Transverse colon (tissue), 4 donors: Measurements from ENCODE around the gene SSBP2.

Experiments used
- CTCF ChIP-seq, 5 experiments: fragments of 200-600 bp in 3 of 5; fragments of 450-650 bp in 2 of 5; sonication (generic) in 3 of 5; IDR thresholded peaks; 1 replicate in 2 of 5; 2 replicates in 3 of 5; pipeline ENCODE4 v1.5.1; 2016 to 2017; ENCODE audit warnings: antibody characterized with exemption in 5 of 5, inconsistent platforms in 3 of 5, mild to moderate bottlenecking in 2 of 5, moderate library complexity in 1 of 5
- EP300 ChIP-seq: sonication (generic); formaldehyde crosslinking; IDR thresholded peaks from one replicate; pipeline ENCODE4 v1.6.1; 2017; ENCODE audit warnings: antibody characterized with exemption, low read depth
- POLR2A ChIP-seq: fragments of 450-650 bp; IDR thresholded peaks from one replicate; pipeline ENCODE4 v1.6.1; 2016; ENCODE audit warnings: antibody characterized with exemption, mild to moderate bottlenecking, moderate library complexity
- POLR2AphosphoS5 ChIP-seq, 3 donors: sonication (generic); formaldehyde crosslinking; IDR thresholded peaks; one replicate each; pipeline ENCODE4 v1.6.1; 2016; ENCODE audit warnings: antibody characterized with exemption in 3 of 3

GRCh38 chr5:81718300-81718699 is 32.6 kb downstream of the SSBP2 start:
- no peak for TF ChIP-seq CTCF (IDR thresholded peaks at IDR 0.05)
- no peak for TF ChIP-seq EP300
- no peak for TF ChIP-seq POLR2A
- TF ChIP-seq POLR2AphosphoS5 (IDR thresholded peaks at IDR 0.05): no peak
